Spleen (tissue), 11 donors: ENCODE data around the gene TDRD12. TPM values are rescaled to one million over a fixed set of nuclear protein-coding genes. Genes with fewer than 3 reads are reported as not detected.

Experiments
- DNase-seq: peaks from one replicate; pipeline ENCODE4 v3.0.0-alpha.2; 2020
- H3K27ac ChIP-seq, 8 donors: fragments of 200-600 bp; sonication (generic) in 7 of 8; 1 replicate in 4 of 8; 2 replicates in 4 of 8; pipeline versions ENCODE4 v1.5.0 to v1.8.0; 2016 to 2021; ENCODE audit warnings: inconsistent platforms in 4 of 8, mild to moderate bottlenecking in 4 of 8, moderate library complexity in 1 of 8
- H3K27me3 ChIP-seq, 7 donors: fragments of 200-600 bp; sonication (generic) in 6 of 7; replicated peaks in 1 of 7; 1 replicate in 4 of 7; 2 replicates in 3 of 7; pipeline versions ENCODE4 v1.5.0 to v1.8.0; 2016 to 2021; ENCODE audit warnings: inconsistent platforms in 3 of 7, mild to moderate bottlenecking in 1 of 7
- H3K36me3 ChIP-seq, 6 donors: fragments of 200-600 bp; sonication (generic) in 5 of 6; 1 replicate in 4 of 6; 2 replicates in 2 of 6; pipeline versions ENCODE4 v1.5.0 to v1.8.0; 2016 to 2021; ENCODE audit warnings: inconsistent platforms in 2 of 6
- H3K4me1 ChIP-seq, 6 donors: fragments of 200-600 bp; sonication (generic) in 5 of 6; 1 replicate in 3 of 6; 2 replicates in 3 of 6; pipeline versions ENCODE4 v1.5.0 to v1.8.0; 2016 to 2021; ENCODE audit warnings: inconsistent platforms in 3 of 6
- H3K4me3 ChIP-seq, 8 donors: fragments of 200-600 bp; sonication (generic) in 7 of 8; 1 replicate in 4 of 8; 2 replicates in 4 of 8; pipeline versions ENCODE4 v1.5.0 to v1.8.0; 2016 to 2021; ENCODE audit warnings: inconsistent platforms in 4 of 8, mild to moderate bottlenecking in 4 of 8, moderate library complexity in 2 of 8
- H3K9me3 ChIP-seq, 8 donors: fragments of 200-600 bp; sonication (generic) in 7 of 8; 1 replicate in 4 of 8; 2 replicates in 4 of 8; pipeline versions ENCODE4 v1.5.0 to v1.8.0; 2016 to 2021; ENCODE audit warnings: inconsistent platforms in 4 of 8
- POLR2A ChIP-seq, 3 donors: fragments of 450-650 bp; IDR thresholded peaks; one replicate each; pipeline ENCODE4 v1.5.1; 2017; ENCODE audit warnings: antibody characterized with exemption in 3 of 3, mild to moderate bottlenecking in 1 of 3
- POLR2AphosphoS5 ChIP-seq, 3 donors: sonication (generic); formaldehyde crosslinking; IDR thresholded peaks; one replicate each; pipeline ENCODE4 v1.5.1; 2017; ENCODE audit warnings: antibody characterized with exemption in 3 of 3
- WGBS, 5 donors: extraction: QIAGEN DNeasy Blood & Tissue Kit in 3 of 5; methylation state at CpG; one replicate each; pipeline versions ENCODE4 v1.1.5 to v1.1.7; 2013 to 2018; 5-methylcytosine and 5-hydroxymethylcytosine counted together
- intact Hi-C: fragments of 100-400 bp; cut with DNase I; formaldehyde crosslinking; loops from one replicate; pipeline ENCODE4 v1.15.0; 2023; ENCODE audit warnings: low total_unique reads
- polyA plus RNA-seq, 3 donors: library from polyadenylated mRNA; stranded (reverse); fragments of 200-250 nt; gene quantifications; one replicate each; pipeline ENCODE4 v1.2.1, GENCODE V29; 2013
- total RNA-seq, 7 donors: library from RNA; depleted of rRNA in 3 of 7; stranded (reverse); fragments of >200 nt in 3 of 7; fragmentation: NEBNext Ultra II Directional in 4 of 7; extraction: Animal tissue kit (Norgen Biotek cat#: 25700) in 4 of 7; gene quantifications; one replicate each; pipeline versions ENCODE4 v1.1.0 to v1.2.1, GENCODE V29; 2016 to 2021
- TF ChIP-seq, protein P1 (sequence below), 11 experiments: fragments of 200-600 bp in 7 of 11; fragments of 450-650 bp in 4 of 11; sonication (generic) in 4 of 11; IDR thresholded peaks in 8 of 11; conservative IDR thresholded peaks in 3 of 11; 1 replicate in 7 of 11; 2 replicates in 4 of 11; pipeline versions ENCODE4 v1.4.0 to v1.8.0; 2016 to 2021; ENCODE audit warnings: antibody characterized with exemption in 11 of 11, inconsistent platforms in 4 of 11, mild to moderate bottlenecking in 1 of 11
- donor health status: healthy with polysubstance abuse.
- donor health status: DM: no; HTN: no; CAD: no; lungs with moderate emphysema.
- donor health status: DM: no; HTN: no; CAD: no.
- donor health status: Bipolar disorder and iron deficiency.
- donor health status: healthy.
- donor health status: DM: no; HTN: no; CAD: no.
- donor health status: DM: yes; HTN: yes; CAD: no.

Gene TDRD12
- total and polyA plus RNA-seq, 10 donors: 0.03 to 4.3 (median 0.33) TPM; not detected in 4

DNA sequence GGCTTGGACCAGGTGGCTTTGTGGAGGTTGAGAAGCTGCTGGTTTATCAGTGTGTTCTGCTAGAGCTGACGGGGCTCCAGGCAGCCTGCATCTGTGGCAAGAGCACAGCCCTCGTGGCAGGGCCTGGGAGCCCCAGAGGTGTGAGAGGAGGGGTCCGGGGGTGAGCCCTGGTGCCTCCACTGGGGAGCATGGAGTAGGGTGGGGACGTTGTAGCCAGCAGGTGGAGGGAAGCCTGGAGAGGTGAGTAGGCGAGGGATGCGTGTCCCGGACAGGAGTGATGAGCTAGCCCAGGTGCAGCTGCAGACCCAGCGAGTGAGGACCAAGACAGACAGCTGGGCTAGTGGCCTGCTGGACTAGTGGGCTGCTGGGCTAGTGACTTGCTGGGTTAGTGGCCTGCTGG lies 99.0 kb downstream of the TDRD12 start:
- Histone ChIP-seq H3K4me1 (no peaks in the 10 kb centered on the region), H3K9me3 (no peaks in the 10 kb centered on the region), H3K36me3 (no peaks in the 10 kb centered on the region), H3K4me3 (no peak overlapping the region), H3K27ac (no peak overlapping the region), H3K27me3 (peaks cover 0 to 27% (median 0%) of the 10 kb centered on the region in 7 donors)
- DNase-seq: no peak
- 84 to 95% (median 88%) methylated on average over 8 of the region's 8 CpGs for WGBS, 5 donors
- TF ChIP-seq, protein P1, sequence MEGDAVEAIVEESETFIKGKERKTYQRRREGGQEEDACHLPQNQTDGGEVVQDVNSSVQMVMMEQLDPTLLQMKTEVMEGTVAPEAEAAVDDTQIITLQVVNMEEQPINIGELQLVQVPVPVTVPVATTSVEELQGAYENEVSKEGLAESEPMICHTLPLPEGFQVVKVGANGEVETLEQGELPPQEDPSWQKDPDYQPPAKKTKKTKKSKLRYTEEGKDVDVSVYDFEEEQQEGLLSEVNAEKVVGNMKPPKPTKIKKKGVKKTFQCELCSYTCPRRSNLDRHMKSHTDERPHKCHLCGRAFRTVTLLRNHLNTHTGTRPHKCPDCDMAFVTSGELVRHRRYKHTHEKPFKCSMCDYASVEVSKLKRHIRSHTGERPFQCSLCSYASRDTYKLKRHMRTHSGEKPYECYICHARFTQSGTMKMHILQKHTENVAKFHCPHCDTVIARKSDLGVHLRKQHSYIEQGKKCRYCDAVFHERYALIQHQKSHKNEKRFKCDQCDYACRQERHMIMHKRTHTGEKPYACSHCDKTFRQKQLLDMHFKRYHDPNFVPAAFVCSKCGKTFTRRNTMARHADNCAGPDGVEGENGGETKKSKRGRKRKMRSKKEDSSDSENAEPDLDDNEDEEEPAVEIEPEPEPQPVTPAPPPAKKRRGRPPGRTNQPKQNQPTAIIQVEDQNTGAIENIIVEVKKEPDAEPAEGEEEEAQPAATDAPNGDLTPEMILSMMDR (IDR thresholded peaks at IDR 0.05 in 8 of 11, conservative IDR thresholded peaks at IDR 0.05 in 3 of 11): no peak
- no peak for TF ChIP-seq POLR2A (IDR thresholded peaks at IDR 0.05)
- no peak for TF ChIP-seq POLR2AphosphoS5 (IDR thresholded peaks at IDR 0.05)
- intact Hi-C loops: no loop called here

DNA sequence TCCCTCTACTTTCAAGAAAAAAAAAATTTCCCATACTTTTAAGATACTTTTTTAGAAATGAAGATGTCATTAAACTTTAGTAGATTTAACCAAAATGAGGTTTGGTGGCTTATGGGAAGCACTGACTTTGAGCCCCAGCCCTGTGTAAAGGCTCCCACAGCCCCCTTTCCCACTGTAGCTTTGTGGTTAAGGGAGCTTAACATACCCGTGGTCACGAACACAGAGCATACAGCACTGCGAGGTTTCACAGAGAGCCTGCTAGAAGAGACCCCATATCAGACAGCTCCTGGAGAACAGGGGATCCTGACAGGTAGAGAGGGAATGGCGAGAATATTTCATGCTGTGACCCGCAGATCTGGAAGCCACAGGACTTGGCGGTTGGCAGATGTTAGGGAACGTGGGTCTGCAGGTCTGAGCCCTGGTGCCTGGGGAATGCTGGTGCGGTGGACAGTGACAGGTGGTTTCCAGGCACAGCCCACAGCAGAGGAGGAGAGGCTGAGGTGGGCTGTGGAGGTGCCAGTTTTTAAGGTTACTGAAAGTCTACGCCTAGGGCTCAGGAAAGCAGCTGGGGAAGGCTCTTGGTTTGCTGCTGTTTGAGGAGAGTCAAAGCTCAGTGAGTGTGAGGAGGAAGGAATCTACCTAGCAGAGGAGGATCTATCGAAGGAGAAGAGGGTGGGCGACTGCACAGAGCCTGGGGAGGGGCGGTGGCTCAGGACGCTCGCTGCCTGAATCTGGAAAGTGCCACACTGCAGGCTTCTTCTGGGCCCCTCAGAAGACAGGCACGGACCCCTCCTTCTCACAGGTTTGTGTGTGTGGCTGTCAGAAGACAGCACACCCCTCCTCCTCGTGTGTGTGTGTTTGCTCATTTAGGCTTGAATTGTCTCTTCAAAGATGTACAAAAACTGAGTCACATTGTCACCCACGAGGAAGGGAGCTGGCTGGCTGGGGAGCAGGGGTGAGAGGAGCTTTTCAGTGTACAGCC lies 100.1 kb downstream of the TDRD12 start:
- WGBS, 5 donors: 53 to 66% (median 62%) methylated on average over 17 of the region's 17 CpGs
- DNase-seq: no peak
- no peak overlapping the region for H3K4me3 ChIP-seq
- no peak overlapping the region for H3K27ac ChIP-seq
- H3K36me3 ChIP-seq: no peaks in the 10 kb centered on the region
- no peaks in the 10 kb centered on the region for H3K4me1 ChIP-seq
- intact Hi-C loops: no loop called here
- H3K27me3 ChIP-seq: peaks cover 0 to 39% (median 0%) of the 10 kb centered on the region in 7 donors
- TF ChIP-seq POLR2A (IDR thresholded peaks at IDR 0.05) (no peak), POLR2AphosphoS5 (IDR thresholded peaks at IDR 0.05) (no peak)
- TF ChIP-seq, protein P1 (IDR thresholded peaks at IDR 0.05 in 8 of 11, conservative IDR thresholded peaks at IDR 0.05 in 3 of 11): no peak
- no peaks in the 10 kb centered on the region for H3K9me3 ChIP-seq

DNA sequence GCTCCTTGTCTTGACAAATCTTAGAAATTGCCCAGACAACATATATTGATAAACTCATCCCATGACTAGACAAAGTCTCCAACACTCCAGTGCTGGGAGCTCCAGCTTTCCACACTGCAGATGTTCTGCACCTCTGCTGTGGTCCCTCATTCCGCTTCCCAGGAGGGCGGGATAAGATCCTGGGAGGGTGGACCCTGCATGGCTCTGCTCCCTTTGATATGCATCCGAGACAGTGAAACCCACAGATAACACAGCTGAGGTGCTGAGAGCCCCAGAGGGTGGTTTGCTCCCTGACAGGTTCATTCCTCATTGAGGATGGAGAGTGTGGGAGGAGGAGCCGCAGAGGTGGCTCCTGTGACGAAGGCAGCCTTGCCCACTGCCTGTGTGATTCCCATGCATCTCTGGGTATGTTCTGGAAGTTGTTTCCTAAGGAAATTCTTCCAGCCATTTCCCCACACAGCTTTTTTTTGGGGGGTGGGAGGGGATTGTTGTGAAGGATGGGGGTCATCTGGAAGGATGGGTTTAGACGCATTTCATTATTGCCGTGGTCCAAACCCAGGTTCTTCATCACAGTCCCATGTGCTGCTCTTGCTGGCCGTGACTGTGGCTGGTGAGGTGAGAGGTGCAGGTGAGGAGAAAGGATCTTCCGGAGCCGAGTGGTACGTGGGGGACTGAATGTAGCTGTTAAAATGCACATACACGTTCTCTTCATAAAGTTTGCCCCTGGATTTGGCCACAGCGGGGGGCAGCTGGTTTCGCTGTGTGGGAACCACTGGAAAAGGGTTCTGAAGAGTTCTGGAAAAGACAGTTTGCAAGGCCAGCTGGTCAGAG lies 103.6 kb downstream of the TDRD12 start:
- DNase-seq: no peak
- Histone ChIP-seq H3K4me1 (peaks cover 0 to 6% (median 0%) of the 10 kb centered on the region in 6 donors), H3K4me3 (no peak overlapping the region), H3K27ac (no peak overlapping the region), H3K27me3 (peaks cover 0 to 41% (median 0%) of the 10 kb centered on the region in 7 donors), H3K9me3 (no peaks in the 10 kb centered on the region), H3K36me3 (no peaks in the 10 kb centered on the region)
- 78 to 86% (median 80%) methylated on average over 14 of the region's 14 CpGs for WGBS, 5 donors
- intact Hi-C loops: no loop called here
- TF ChIP-seq POLR2A (IDR thresholded peaks at IDR 0.05): no peak

DNA sequence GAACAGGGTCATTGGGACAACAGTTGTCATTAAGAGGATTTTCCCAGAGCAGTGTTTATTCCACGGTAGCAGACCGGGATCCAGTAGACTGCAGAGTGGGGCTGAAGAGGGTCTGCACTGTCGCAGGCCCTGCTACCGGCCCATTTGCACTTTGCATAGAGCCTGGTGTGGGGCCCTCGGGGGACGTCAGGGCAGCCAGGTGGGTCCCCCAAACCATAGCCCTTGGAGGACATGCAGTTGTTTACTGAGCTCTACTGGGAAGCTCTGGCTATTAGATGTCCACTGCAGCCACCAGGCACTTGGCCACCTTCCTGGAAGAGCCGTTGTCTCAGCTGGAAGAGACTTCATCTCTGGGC lies 104.2 kb downstream of the TDRD12 start:
- Histone ChIP-seq H3K27me3 (peaks cover 0 to 41% (median 0%) of the 10 kb centered on the region in 7 donors), H3K4me3 (no peak overlapping the region), H3K4me1 (peaks cover 0 to 6% (median 0%) of the 10 kb centered on the region in 6 donors), H3K36me3 (no peaks in the 10 kb centered on the region), H3K9me3 (no peaks in the 10 kb centered on the region), H3K27ac (no peak overlapping the region)
- intact Hi-C loops: no loop called here
- 65 to 88% (median 84%) methylated on average over 4 to 7 of the region's 7 CpGs for WGBS, 5 donors
- no peak for TF ChIP-seq POLR2AphosphoS5 (IDR thresholded peaks at IDR 0.05)
- no peak for TF ChIP-seq POLR2A (IDR thresholded peaks at IDR 0.05)
- TF ChIP-seq, protein P1 (IDR thresholded peaks at IDR 0.05 in 8 of 11, conservative IDR thresholded peaks at IDR 0.05 in 3 of 11): no peak
- no peak for DNase-seq
